NCI-H1105 (cell line): ENCODE measurements around the gene UCK2.

Source experiments
- DNase-seq: peaks from one replicate; lab custom pipeline; 2025; lab: John Stamatoyannopoulos, UW

UCK2 gene

GRCh38 chr1:165879946-165880345, 52.5 kb downstream of the UCK2 start:
- no peak for DNase-seq

- no peak for DNase-seq
Measured at GRCh38 chr1:165880993-165881392, 53.6 kb downstream of the UCK2 start.

- DNase-seq: no peak
Measured at GRCh38 chr1:165882168-165882837, 54.9 kb downstream of the UCK2 start.

GRCh38 chr1:165883056-165883455, 55.6 kb downstream of the UCK2 start:
- no peak for DNase-seq

GRCh38 chr1:165884009-165884689, 56.7 kb downstream of the UCK2 start:
- no peak for DNase-seq

- no peak for DNase-seq
Measured at GRCh38 chr1:165884690-165885304, 57.4 kb downstream of the UCK2 start.

GRCh38 chr1:165885305-165885694, 57.9 kb downstream of the UCK2 start:
- DNase-seq: no peak

- no peak for DNase-seq
Measured at GRCh38 chr1:165886193-165886592, 58.8 kb downstream of the UCK2 start.

GRCh38 chr1:165886983-165887382, 59.6 kb downstream of the UCK2 start:
- no peak for DNase-seq

- no peak for DNase-seq
Measured at GRCh38 chr1:165887877-165888551, 60.6 kb downstream of the UCK2 start.

- DNase-seq: no peak
Measured at GRCh38 chr1:165888552-165888920, 61.1 kb downstream of the UCK2 start.

GRCh38 chr1:165890684-165891083, 63.3 kb downstream of the UCK2 start:
- DNase-seq: no peak

- no peak for DNase-seq
Measured at GRCh38 chr1:165891111-165891860, 63.9 kb downstream of the UCK2 start.

GRCh38 chr1:165892935-165893334, 65.5 kb downstream of the UCK2 start:
- no peak for DNase-seq

GRCh38 chr1:165893507-165893906, 66.1 kb downstream of the UCK2 start:
- DNase-seq: no peak

GRCh38 chr1:165894591-165894990, 67.2 kb downstream of the UCK2 start:
- DNase-seq: no peak

GRCh38 chr1:165895451-165895871, 68.0 kb downstream of the UCK2 start:
- DNase-seq: no peak

- DNase-seq: no peak
Measured at GRCh38 chr1:165896277-165896676, 68.9 kb downstream of the UCK2 start.

GRCh38 chr1:165897326-165898303, 70.2 kb downstream of the UCK2 start:
- DNase-seq: no peak

GRCh38 chr1:165898837-165899236, 71.4 kb downstream of the UCK2 start:
- no peak for DNase-seq

GRCh38 chr1:165899461-165899941, 72.1 kb downstream of the UCK2 start:
- no peak for DNase-seq
